Parathyroid adenoma (tissue), 2 donors: ENCODE measurements around the gene KCNJ15.

ENCODE experiments used
- H2AFZ ChIP-seq: fragments of 300-600 bp; sonication (generic); one replicate; pipeline ENCODE4 v1.7.0; 2017; ENCODE audit warnings: antibody characterized with exemption, mild to moderate bottlenecking
- H3K27ac ChIP-seq: fragments of 300-600 bp; sonication (generic); one replicate; pipeline ENCODE4 v1.7.0; 2017
- H3K27me3 ChIP-seq: fragments of 300-600 bp; sonication (generic); one replicate; pipeline ENCODE4 v1.7.0; 2017; ENCODE audit warnings: low read length; ENCODE audit not compliant: control insufficient read depth, insufficient read depth
- H3K36me3 ChIP-seq: fragments of 300-600 bp; sonication (generic); one replicate; pipeline ENCODE4 v1.7.0; 2017; ENCODE audit warnings: low read length; ENCODE audit not compliant: control insufficient read depth, insufficient read depth
- H3K4me1 ChIP-seq: fragments of 300-600 bp; sonication (generic); one replicate; pipeline ENCODE4 v1.7.0; 2017; ENCODE audit warnings: control low read depth
- H3K4me2 ChIP-seq: fragments of 300-600 bp; sonication (generic); one replicate; pipeline ENCODE4 v1.7.0; 2017; ENCODE audit warnings: low read length
- H3K4me3 ChIP-seq: fragments of 300-600 bp; sonication (generic); one replicate; pipeline ENCODE4 v1.7.0; 2017; ENCODE audit warnings: low read depth, low read length
- H3K79me2 ChIP-seq: fragments of 300-600 bp; sonication (generic); one replicate; pipeline ENCODE4 v1.7.0; 2017; ENCODE audit warnings: control low read depth
- H3K9ac ChIP-seq: fragments of 300-600 bp; sonication (generic); one replicate; pipeline ENCODE4 v1.7.0; 2017; ENCODE audit warnings: mild to moderate bottlenecking
- H3K9me3 ChIP-seq: fragments of 300-600 bp; sonication (generic); one replicate; pipeline ENCODE4 v1.7.0; 2017; ENCODE audit warnings: low read length; ENCODE audit not compliant: control insufficient read depth
- CTCF ChIP-seq: fragments of 300-600 bp; sonication (generic); IDR thresholded peaks from one replicate; pipeline ENCODE4 v1.7.0; 2017; ENCODE audit warnings: antibody characterized with exemption, mild to moderate bottlenecking
- donor health status: primary hyperparathyroidism.

The KCNJ15 gene

GRCh38 chr21:38280454-38280853 lies 23.7 kb downstream of the KCNJ15 start:
- H3K4me1 ChIP-seq, result no peaks in the 10 kb centered on the region
- TF ChIP-seq CTCF, result no peak

DNA sequence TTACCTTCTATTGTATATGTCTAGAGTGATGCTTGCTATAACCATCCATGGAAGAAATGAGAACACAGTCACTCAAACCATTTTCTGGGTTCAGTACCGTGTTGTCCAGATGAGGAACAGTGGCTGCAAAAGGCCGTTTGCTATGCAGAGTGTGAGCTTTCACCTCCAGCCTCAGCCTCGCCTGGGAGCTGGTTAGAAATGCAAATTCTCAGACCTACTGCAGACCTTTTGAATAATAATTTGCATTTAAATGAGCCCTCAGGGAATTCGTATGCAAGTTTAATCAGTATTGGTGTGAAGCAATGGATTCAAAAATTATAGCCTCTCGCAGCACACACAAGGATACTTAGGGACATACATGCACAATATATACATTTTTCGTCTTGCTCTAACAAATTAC lies 24.1 kb downstream of the KCNJ15 start:
- Histone ChIP-seq H3K27me3 (no peaks in the 10 kb centered on the region), H3K79me2 (no peaks in the 10 kb centered on the region), H3K27ac (no peak overlapping the region)

More at GRCh38 chr21:38280454-38280853, 23.7 kb downstream of the KCNJ15 start:
- H2AFZ ChIP-seq, result no peak overlapping the region
- no peaks in the 10 kb centered on the region for H3K9me3 ChIP-seq
- H3K9ac ChIP-seq, result no peak overlapping the region
- H3K36me3 ChIP-seq, result no peaks in the 10 kb centered on the region
- no peaks in the 10 kb centered on the region for H3K27me3 ChIP-seq
- no peak overlapping the region for H3K27ac ChIP-seq
- H3K4me2 ChIP-seq, result no peak overlapping the region
- no peak overlapping the region for H3K4me3 ChIP-seq
- no peaks in the 10 kb centered on the region for H3K79me2 ChIP-seq

DNA sequence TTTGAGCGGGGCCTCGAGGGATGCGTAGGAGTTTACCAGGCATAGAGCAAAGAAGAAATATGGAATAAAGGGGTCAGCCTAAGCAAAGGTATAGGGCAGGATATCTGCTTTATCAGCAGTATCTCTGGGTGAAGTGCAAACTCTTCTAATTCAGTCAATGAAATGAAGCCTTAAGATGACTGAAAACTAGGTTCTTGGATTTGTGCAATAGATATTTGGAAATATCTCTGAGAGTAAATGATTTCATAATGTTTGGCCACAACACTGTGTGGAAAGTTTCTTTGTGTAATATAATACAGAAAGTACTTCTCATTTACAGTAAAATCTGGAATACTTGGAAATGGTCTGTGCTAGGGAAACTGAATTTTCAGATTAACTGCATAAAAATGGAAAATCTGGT lies 26.1 kb downstream of the KCNJ15 start:
- H3K4me3 ChIP-seq, result no peak overlapping the region
- H3K9ac ChIP-seq, result no peak overlapping the region
- H3K9me3 ChIP-seq, result no peaks in the 10 kb centered on the region
- no peaks in the 10 kb centered on the region for H3K79me2 ChIP-seq
- H3K27ac ChIP-seq, result no peak overlapping the region
- TF ChIP-seq CTCF, result no peak
- no peaks in the 10 kb centered on the region for H3K36me3 ChIP-seq
- H3K4me1 ChIP-seq, result no peaks in the 10 kb centered on the region
- H2AFZ ChIP-seq, result no peak overlapping the region
- H3K4me2 ChIP-seq, result no peak overlapping the region
- H3K27me3 ChIP-seq, result no peaks in the 10 kb centered on the region

More for the DNA sequence above, 24.1 kb downstream of the KCNJ15 start:
- Histone ChIP-seq H3K9me3 (no peaks in the 10 kb centered on the region), H2AFZ (no peak overlapping the region), H3K4me2 (no peak overlapping the region), H3K4me1 (no peaks in the 10 kb centered on the region), H3K9ac (no peak overlapping the region), H3K4me3 (no peak overlapping the region), H3K36me3 (no peaks in the 10 kb centered on the region)
- no peak for TF ChIP-seq CTCF

DNA sequence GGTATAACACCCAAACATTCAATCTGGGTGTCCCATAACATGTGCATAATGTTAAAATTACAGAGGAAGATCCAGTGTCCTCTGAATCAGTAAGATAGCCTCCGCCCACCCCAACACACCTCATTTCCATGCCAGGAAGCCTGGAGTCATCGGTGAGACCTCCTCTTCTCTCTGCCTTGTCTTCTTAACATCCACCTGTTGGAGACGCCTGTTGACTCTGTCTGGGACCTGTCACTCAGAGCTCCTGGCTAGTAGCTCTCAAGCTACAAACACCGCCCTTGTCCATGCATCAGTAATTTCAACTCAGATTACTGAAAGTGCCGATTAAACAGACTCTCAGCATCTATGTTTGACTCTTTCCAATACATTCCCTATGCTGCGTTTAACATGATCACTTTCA lies 27.4 kb downstream of the KCNJ15 start:
- Histone ChIP-seq H3K36me3 (no peaks in the 10 kb centered on the region), H3K4me2 (no peak overlapping the region), H3K4me3 (no peak overlapping the region), H3K27ac (no peak overlapping the region), H3K79me2 (no peaks in the 10 kb centered on the region), H3K4me1 (no peaks in the 10 kb centered on the region), H3K27me3 (no peaks in the 10 kb centered on the region), H3K9me3 (no peaks in the 10 kb centered on the region), H2AFZ (no peak overlapping the region), H3K9ac (no peak overlapping the region)
- TF ChIP-seq CTCF, result no peak

DNA sequence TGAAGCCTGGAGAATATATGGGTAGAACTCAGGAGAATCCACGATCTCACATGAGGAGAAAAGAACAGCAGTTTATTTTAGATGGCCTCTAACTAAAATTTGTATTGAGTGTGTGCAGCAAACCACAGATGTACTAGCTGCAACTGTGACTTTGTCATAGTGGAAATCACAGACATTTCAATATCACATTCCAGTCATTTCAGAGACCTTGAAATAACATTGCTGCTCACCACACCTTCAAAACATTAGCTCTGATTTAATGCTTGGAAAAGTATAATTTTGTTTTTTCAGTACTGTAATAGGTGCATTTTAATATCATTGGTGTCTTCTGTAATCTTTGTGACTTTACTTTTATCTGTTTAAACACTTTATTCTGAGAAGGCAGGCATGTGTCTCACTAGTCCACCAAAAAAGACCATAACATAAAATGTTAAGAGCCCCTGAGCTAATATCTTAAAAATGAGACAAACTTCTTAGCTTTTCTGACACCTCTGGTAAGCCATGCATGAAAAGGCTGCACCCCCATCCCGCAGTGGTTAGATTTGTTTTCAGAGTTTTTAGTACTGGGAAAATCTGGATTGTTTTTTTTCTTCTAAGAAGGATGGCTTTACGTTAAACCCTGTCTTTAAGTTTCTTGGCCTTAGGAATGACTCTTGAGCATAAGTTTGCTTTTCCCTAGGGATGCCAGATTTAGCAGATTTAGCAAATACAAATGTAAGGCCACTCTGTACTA lies 30.1 kb downstream of the KCNJ15 start:
- H3K27ac ChIP-seq, result no peak overlapping the region
- no peak overlapping the region for H3K4me3 ChIP-seq
- H3K27me3 ChIP-seq, result no peaks in the 10 kb centered on the region
- no peaks in the 10 kb centered on the region for H3K4me1 ChIP-seq
- no peak for TF ChIP-seq CTCF
- H3K9ac ChIP-seq, result no peak overlapping the region
- no peak overlapping the region for H2AFZ ChIP-seq
- no peaks in the 10 kb centered on the region for H3K79me2 ChIP-seq
- H3K9me3 ChIP-seq, result no peaks in the 10 kb centered on the region
- H3K4me2 ChIP-seq, result no peak overlapping the region
- no peaks in the 10 kb centered on the region for H3K36me3 ChIP-seq
